D721Med (cell line): ENCODE data around the gene ANTXR1.

Source experiments
- DNase-seq: peaks from one replicate; pipeline ENCODE4 v3.0.0; 2011; ENCODE audit warnings: low spot score; ENCODE audit not compliant: insufficient read length
- FAIRE-seq: peaks from 2 replicates; lab custom pipeline; 2011; peaks lifted over from hg19 to GRCh38; lab: Jason Lieb, UNC
- TF ChIP-seq, protein P1 (sequence below): IDR thresholded peaks from 2 replicates; pipeline ENCODE4 v1.5.1; 2012; ENCODE audit warnings: mild to moderate bottlenecking, control low read depth; ENCODE audit not compliant: insufficient read depth; ENCODE audit errors: missing control alignments

The ANTXR1 gene

DNA sequence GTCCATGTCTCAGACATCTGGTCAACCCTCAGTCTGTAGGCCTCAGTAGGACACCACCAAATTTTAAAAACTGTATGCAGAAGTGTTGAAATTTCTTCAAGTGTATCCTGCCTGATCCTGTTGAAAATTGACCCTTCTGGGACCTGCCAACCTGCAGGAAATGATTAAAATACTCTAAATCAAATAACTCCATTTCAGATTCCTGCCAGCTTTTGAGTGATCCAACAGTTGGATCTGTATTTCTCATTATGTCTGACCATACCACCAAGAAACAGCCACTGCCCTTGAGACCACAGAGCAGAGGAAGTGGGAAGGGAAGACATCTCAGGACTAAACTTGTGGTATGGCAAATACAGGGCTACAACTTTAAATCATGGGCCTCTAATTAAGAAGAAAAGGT is 113.4 kb downstream of the ANTXR1 start:
- FAIRE-seq (no peak), DNase-seq (no peak)
- TF ChIP-seq, protein P1, sequence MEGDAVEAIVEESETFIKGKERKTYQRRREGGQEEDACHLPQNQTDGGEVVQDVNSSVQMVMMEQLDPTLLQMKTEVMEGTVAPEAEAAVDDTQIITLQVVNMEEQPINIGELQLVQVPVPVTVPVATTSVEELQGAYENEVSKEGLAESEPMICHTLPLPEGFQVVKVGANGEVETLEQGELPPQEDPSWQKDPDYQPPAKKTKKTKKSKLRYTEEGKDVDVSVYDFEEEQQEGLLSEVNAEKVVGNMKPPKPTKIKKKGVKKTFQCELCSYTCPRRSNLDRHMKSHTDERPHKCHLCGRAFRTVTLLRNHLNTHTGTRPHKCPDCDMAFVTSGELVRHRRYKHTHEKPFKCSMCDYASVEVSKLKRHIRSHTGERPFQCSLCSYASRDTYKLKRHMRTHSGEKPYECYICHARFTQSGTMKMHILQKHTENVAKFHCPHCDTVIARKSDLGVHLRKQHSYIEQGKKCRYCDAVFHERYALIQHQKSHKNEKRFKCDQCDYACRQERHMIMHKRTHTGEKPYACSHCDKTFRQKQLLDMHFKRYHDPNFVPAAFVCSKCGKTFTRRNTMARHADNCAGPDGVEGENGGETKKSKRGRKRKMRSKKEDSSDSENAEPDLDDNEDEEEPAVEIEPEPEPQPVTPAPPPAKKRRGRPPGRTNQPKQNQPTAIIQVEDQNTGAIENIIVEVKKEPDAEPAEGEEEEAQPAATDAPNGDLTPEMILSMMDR: no peak

DNA sequence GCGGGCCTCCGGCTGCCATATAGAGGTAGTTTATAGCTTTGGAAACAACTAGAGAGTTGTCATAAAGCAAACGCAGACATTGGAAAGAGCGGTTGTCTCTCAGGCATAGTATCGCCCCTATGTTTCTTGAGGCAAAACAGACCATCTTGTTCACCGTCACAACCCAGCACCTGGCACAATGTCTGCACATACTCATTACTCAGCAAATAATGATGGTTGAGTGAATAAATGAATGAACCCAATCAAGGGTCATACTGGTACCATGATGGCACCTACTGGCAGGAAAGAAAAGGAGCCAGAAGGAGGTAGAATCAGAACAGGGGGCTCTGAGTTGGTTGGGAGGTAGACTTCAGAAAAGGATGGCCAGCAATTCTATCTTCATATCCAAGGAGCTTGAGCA is 118.5 kb downstream of the ANTXR1 start:
- TF ChIP-seq, protein P1: no peak
- no peak for FAIRE-seq

DNA sequence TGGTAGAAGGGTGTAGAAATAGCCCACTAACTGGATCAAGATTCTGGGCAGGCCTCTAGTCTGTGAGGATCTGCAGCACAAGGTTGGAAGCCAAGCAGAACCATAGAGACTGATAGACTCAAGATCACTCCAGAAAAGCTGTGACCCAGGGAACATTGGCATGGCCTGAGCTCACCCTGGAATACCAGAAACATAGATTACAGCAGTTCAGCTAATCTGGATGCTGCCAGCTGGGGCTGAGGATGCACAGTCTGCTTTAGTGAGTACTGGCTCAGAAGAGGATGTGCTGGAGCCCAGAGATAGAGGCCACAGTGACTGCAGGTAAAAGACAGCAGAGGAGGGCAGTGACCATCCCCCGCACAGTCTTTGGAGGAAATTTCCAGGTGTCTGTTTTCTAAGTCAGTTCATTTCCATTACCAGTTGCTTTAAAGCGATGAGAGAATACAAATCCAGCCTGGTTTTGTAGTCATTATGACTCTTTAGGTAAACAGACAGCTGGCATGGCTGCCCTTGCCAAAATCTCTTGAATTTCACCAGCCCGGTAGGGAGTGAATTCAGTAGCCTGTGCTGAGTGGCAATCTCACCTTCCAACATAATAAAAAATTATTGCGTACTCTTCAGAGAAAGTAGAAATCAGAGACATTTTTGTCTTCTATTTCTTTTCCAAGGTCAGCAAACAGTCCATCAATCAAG is 119.2 kb downstream of the ANTXR1 start:
- DNase-seq: no peak
- TF ChIP-seq, protein P1: no peak
- no peak for FAIRE-seq

More for the DNA sequence above, 118.5 kb downstream of the ANTXR1 start:
- DNase-seq: no peak

DNA sequence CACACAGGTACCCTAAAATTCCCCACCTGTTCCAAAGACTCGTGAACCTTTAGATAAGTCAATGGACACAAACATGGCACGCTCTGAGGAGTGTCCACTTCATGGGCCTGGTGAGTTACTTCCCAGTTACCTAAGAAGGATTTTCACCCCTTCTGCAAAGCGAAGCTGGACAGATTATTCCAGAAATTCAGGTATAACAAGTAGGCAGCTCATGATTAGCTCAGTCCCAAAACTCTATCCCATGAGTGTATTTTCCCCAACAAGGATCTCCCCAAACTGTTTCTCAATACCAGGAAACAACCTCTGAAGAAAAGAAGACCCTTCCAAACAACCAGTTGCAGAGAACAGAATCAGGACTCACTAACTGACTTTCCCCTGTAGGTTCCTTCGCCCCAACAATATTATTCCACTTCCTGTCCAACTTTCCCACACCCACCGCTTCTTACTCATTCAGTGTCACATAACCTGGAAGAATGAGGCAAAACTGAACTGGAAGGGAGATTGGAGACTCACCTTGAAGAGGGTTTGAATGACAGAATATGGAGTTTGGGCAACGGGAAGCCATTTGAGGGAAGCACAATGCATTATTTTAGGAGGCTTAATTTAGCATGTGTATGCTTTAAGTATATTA is 120.1 kb downstream of the ANTXR1 start:
- TF ChIP-seq, protein P1: no peak
- DNase-seq (no peak), FAIRE-seq (no peak)

DNA sequence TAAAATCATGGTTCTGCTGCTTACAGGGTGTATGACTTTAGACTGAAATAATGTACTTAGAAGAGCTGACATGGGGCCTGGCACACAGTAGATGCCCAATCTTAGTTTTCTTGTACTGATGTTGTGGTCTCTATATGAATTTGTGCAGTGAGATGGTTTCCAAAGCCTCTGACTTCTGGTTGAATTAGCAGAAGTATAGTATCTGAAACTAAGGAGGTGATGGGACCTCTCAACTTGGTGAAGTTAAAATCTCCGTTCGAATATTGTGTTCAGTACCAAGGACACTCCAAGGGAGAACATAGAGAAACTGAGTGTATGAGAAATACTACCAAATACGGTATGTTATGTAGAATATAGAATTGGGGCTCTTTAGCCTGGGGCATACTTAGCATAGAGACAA is 120.9 kb downstream of the ANTXR1 start:
- DNase-seq: no peak
- FAIRE-seq: no peak
- TF ChIP-seq, protein P1: no peak

DNA sequence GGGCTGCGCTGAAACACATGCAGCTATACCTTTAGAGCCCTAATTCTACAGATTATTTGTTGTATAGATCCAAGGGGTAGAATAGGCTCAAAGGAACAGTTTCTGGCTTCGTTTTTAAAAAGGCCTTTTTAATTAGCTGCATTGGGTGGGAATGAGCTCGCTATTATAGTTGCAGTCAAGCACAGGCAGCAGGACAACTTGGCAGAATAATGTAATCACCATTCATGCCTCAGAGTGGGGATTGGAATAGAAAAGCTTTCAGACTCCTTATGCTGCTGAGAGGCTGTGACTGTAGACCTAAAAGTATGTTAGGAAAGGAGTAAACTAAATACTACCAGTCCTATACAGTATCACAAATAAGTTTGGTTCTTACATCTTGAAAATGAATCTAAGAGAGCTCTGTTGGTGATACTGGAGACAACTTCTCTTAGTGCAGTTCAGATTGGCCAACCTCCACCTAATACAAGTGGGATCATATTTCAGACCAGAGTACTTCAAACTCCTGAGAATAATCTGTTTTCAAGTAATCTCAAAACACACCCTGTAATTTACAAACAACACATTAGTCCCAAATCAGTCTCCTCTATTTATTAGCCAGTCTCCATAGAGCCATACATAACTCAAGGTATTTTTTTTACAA is 121.4 kb downstream of the ANTXR1 start:
- DNase-seq (no peak), FAIRE-seq (no peak)
- TF ChIP-seq, protein P1: no peak

DNA sequence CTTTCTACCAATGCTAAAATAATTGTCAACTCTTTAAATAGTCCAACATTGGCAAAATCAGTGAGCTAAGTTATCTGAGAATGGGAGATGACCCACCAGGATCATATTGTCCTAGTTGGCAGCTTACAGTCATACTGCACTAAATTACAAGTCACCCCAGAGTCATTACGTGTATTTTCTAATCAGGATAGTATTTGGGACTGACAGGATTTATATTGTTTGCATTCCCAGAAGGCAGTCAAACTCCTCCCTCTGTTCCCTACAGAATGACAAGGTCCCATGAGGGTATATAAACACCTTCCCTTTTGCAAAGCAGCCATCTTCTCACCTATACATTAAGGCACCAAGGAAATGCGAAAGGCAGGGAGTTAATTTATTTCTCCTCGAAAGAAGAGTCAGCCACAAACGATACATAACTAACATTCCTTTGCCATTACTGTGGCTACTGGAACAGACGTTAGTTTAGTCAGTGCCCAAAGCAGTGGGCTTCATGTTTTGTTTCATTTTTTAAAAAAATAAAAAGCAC is 125.3 kb downstream of the ANTXR1 start:
- TF ChIP-seq, protein P1: no peak
- FAIRE-seq: no peak

More for the DNA sequence above, 125.3 kb downstream of the ANTXR1 start:
- DNase-seq: no peak
